ENCODE results near the gene ACADSB.

GRCh38 chr10:123027861-123028260 lies 19.1 kb downstream of the ACADSB start:
- TF ChIP-seq, protein P1, sequence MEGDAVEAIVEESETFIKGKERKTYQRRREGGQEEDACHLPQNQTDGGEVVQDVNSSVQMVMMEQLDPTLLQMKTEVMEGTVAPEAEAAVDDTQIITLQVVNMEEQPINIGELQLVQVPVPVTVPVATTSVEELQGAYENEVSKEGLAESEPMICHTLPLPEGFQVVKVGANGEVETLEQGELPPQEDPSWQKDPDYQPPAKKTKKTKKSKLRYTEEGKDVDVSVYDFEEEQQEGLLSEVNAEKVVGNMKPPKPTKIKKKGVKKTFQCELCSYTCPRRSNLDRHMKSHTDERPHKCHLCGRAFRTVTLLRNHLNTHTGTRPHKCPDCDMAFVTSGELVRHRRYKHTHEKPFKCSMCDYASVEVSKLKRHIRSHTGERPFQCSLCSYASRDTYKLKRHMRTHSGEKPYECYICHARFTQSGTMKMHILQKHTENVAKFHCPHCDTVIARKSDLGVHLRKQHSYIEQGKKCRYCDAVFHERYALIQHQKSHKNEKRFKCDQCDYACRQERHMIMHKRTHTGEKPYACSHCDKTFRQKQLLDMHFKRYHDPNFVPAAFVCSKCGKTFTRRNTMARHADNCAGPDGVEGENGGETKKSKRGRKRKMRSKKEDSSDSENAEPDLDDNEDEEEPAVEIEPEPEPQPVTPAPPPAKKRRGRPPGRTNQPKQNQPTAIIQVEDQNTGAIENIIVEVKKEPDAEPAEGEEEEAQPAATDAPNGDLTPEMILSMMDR (IDR thresholded peaks at IDR 0.05), result no peak
- TF ChIP-seq POLR2A (IDR thresholded peaks at IDR 0.05) (no peak), EP300 (IDR thresholded peaks at IDR 0.05) (no peak)
